HG03457 (cell line): ENCODE measurements around the gene TCTN3.
"Not testable (repeated sequence)": the region's sequence is repeated elsewhere in the genome, so short reads cannot be mapped to it uniquely, and the experiment has no call there.

Source experiments
- ATAC-seq: cut with Tn5 transposase; IDR thresholded peaks from one replicate; pipeline ENCODE4 v1.9.1; 2021; ENCODE audit warnings: moderate number of reproducible peaks; ENCODE audit not compliant: unreplicated experiment

The TCTN3 gene

DNA sequence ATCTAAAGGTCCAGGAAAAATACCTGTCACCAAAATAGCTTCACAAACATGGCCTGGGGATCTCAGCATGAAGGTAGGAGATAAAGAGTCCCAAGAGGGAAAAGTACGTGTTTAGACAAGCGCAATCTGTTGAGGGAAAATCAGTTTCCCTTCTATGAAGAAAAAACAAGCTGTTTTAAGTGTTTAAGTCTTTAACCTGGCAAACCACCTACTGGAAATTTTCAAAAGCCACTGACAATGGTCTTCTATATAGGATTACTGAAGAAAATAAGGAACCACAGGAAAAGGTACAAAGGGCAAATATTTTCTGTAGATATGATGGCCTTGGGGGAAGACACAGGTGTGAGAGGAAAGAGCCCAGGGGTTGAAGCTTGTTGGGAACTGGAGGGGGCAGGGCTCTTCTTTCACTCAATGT lies 58.4 kb downstream of the TCTN3 start:
- no peak for ATAC-seq

DNA sequence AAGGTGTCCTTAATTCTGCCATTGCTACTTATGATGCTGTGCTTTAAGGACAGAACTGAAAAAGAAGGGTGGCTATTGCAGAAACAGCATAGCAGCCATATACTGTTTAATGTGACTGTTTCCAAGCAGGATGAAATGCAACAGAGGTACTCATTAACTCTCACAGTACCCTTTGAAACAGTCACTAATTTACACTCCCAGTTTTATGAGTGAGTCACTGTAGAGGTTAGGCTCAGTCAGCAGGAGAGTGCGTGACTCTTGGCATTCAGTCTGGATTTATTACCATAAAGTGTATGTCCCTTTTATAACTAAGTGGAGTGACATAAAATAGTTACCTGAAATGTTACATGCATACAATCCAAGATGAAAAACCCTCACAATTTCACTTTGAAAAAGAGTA lies 64.9 kb downstream of the TCTN3 start:
- ATAC-seq = no peak

DNA sequence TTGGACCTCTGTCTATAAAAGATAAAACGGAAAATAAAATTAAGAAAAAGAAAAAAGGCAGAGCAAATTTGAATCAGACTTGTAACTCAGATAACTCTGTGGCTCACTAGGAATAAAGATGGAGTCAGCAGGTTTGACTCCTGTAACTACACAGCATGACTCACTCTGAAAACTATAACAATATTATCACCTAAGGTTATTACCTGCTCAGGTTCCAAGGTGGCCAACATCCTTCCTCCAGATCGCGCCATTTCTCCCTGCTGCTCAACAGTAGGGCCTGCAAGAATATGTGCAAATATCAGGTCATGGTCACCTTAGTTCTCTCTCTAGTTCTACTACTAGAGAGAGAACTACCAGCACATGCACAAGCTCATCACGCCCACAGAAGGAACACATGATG lies 67.2 kb downstream of the TCTN3 start:
- no peak for ATAC-seq

DNA sequence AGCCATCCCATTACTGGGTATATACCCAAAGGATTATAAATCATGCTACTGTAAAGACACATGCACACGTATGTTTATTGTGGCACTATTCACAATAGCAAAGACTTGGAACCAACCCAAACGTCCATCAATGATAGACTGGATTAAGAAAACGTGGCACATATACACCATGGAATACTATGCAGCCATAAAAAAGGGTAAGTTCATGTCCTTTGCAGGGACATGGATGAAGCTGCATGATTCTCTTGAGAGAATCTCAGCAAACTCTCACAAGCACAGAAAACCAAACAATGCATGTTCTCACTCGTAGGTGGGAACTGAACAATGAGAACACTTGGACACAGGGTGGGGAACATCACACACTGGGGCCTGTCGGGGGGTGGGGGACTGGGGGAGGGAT lies 73.3 kb downstream of the TCTN3 start:
- not testable (repeated sequence) for ATAC-seq

DNA sequence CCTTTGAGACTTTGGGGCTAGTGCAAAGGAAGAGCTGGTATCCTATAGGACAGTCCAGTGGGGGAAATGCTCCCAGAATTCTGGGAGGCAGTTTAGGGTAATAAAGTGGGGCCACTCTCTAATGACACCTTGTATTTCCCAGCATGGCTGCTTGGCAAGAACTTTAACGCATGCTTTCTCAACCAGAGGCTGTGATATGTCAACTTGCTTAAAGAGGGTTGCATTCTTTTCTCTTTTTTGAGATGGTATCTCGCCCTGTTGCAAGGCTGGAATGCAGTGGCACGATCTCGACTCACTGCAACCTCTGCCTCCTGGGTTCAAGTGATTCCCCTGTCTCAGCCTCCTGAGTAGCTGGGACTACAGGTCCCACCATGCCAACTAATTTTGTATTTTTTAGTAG lies 75.6 kb downstream of the TCTN3 start:
- ATAC-seq = no peak

DNA sequence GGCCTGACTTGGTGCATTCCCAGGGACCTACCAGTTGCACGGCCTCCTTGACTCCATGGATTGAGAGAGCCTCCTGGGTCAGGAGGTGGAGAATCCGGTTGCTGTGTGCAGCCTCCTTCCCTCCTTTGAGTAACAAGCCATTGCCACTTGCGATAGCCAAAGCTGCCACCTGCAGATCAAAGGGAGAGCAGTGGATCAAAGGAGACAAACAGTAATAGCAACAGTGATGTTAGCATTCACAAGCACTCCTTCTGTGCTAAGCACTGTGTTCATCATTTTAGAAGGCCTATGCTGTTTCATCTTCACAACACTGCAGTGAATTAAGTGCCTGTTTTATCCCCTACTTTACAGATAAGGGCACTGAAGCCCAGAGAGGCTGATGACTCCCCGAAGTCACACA lies 77.3 kb downstream of the TCTN3 start:
- ATAC-seq = no peak
